ENCODE data around the gene HOXB9. TPM values are rescaled to one million over a fixed set of nuclear protein-coding genes. Genes with fewer than 3 reads are reported as not detected.

Gene HOXB9
- total RNA-seq, 5 donors from 2014 or later (not counting 1 experiment from before 2014, with no cell fraction given) = 0.19 to 0.43 (median 0.30) TPM; not detected in 1

GRCh38 chr17:48596000-48596734 lies 30.0 kb downstream of the HOXB9 start:
- Mint-ChIP-seq H3K27me3 (peaks cover 91 to 92% of the 10 kb centered on the region in 2 donors), H3K4me1 (peaks cover 43 to 53% (median 48%) of the 10 kb centered on the region in 3 donors), H3K9me3 (no peaks in the 10 kb centered on the region), H3K36me3 (no peaks in the 10 kb centered on the region), H3K27ac (peak overlapping the region in 1 of 2 donors; percentile 85), H3K4me3 (peak overlapping the region; percentile 60 to 82 (median 74))
- Histone ChIP-seq H3K4me1 (ENCODE audit: control insufficient read depth in 1 of 2, extremely low read depth in 1 of 2, insufficient read depth in 2 of 2, low read length in 2 of 2) (peaks cover 8 to 54% of the 10 kb centered on the region in 2 experiments), H3K27ac (ENCODE audit: low read length) (no peak overlapping the region), H3K27me3 (replicated peaks in 1 of 2; ENCODE audit: control insufficient read depth in 2 of 2, extremely low read depth in 1 of 2, insufficient read depth in 2 of 2, low read length in 1 of 2) (peaks cover 12 to 92% of the 10 kb centered on the region in 2 experiments), H3K36me3 (ENCODE audit: control insufficient read depth in 2 of 2, extremely low read depth in 1 of 2, insufficient read depth in 1 of 2, low read length in 1 of 2) (no peaks in the 10 kb centered on the region), H3K9me3 (no peaks in the 10 kb centered on the region), H3K4me3 (ENCODE audit: control insufficient read depth in 1 of 2, extremely low read depth in 1 of 2, low read length in 1 of 2) (peak overlapping the region; percentile 16 to 64)
- peak; percentile 24 to 43 (median 26) for ATAC-seq (replicated peaks in 1 of 4)
- peak in 5 of 35 experiments; percentile 26 to 51 (median 41) for DNase-seq
- POLR2A ChIA-PET = no interaction called here
- WGBS (ENCODE audit: insufficient coverage) = 24% methylated on average over 52 of the region's 54 CpGs
- CTCF ChIA-PET = interaction anchor here (0.6 to 1.0 kb wide), 4 partner anchors 23 to 481 kb away, joined by 3 to 16 read pairs (median 4); no protein-coding TSS in a partner anchor

GRCh38 chr17:48595278-48595999 lies 30.7 kb downstream of the HOXB9 start:
- Histone ChIP-seq H3K27me3 (replicated peaks in 1 of 2; ENCODE audit: control insufficient read depth in 2 of 2, extremely low read depth in 1 of 2, insufficient read depth in 2 of 2, low read length in 1 of 2) (peaks cover 12 to 94% of the 10 kb centered on the region in 2 experiments), H3K9me3 (no peaks in the 10 kb centered on the region), H3K36me3 (ENCODE audit: control insufficient read depth in 2 of 2, extremely low read depth in 1 of 2, insufficient read depth in 1 of 2, low read length in 1 of 2) (no peaks in the 10 kb centered on the region), H3K4me1 (ENCODE audit: control insufficient read depth in 1 of 2, extremely low read depth in 1 of 2, insufficient read depth in 2 of 2, low read length in 2 of 2) (peaks cover 8 to 54% of the 10 kb centered on the region in 2 experiments), H3K4me3 (ENCODE audit: control insufficient read depth in 1 of 2, extremely low read depth in 1 of 2, low read length in 1 of 2) (no peak overlapping the region), H3K27ac (ENCODE audit: low read length) (no peak overlapping the region)
- H3K27ac Mint-ChIP-seq = peak overlapping the region in 1 of 2 donors; percentile 71
- DNase-seq (no peak), ATAC-seq (replicated peaks in 1 of 4) (no peak)
- H3K36me3 Mint-ChIP-seq = no peaks in the 10 kb centered on the region
- WGBS (ENCODE audit: insufficient coverage) = 83% methylated on average over 2 of the region's 25 CpGs
- peak overlapping the region in 2 of 3 donors; percentile 17 to 38 for H3K4me3 Mint-ChIP-seq
- peaks cover 43 to 53% (median 48%) of the 10 kb centered on the region in 3 donors for H3K4me1 Mint-ChIP-seq
- POLR2A ChIA-PET = no interaction called here
- no peaks in the 10 kb centered on the region for H3K9me3 Mint-ChIP-seq
- CTCF ChIA-PET = interaction anchor here (0.6 to 1.1 kb wide), 5 partner anchors 34 to 287 kb away, joined by 3 to 6 read pairs (median 3); no protein-coding TSS in a partner anchor
- peaks cover 89 to 91% of the 10 kb centered on the region in 2 donors for H3K27me3 Mint-ChIP-seq

GRCh38 chr17:48594538-48595277 lies 31.4 kb downstream of the HOXB9 start:
- no peaks in the 10 kb centered on the region for H3K9me3 Mint-ChIP-seq
- H3K36me3 Mint-ChIP-seq = no peaks in the 10 kb centered on the region
- WGBS (ENCODE audit: insufficient coverage) = 78% methylated on average over 11 of the region's 25 CpGs
- ChIA-PET POLR2A (no interaction called here), CTCF (interaction anchor here (0.7 to 3.1 kb wide), 5 partner anchors 21 to 331 kb away, joined by 3 to 63 read pairs (median 5); partner anchors contain the start of gene HOXB8 (in 1 of the 2))
- Histone ChIP-seq H3K27me3 (replicated peaks in 1 of 2; ENCODE audit: control insufficient read depth in 2 of 2, extremely low read depth in 1 of 2, insufficient read depth in 2 of 2, low read length in 1 of 2) (peaks cover 8 to 94% of the 10 kb centered on the region in 2 experiments), H3K36me3 (ENCODE audit: control insufficient read depth in 2 of 2, extremely low read depth in 1 of 2, insufficient read depth in 1 of 2, low read length in 1 of 2) (no peaks in the 10 kb centered on the region), H3K4me1 (ENCODE audit: control insufficient read depth in 1 of 2, extremely low read depth in 1 of 2, insufficient read depth in 2 of 2, low read length in 2 of 2) (peaks cover 8 to 54% of the 10 kb centered on the region in 2 experiments), H3K27ac (ENCODE audit: low read length) (no peak overlapping the region), H3K9me3 (no peaks in the 10 kb centered on the region), H3K4me3 (ENCODE audit: control insufficient read depth in 1 of 2, extremely low read depth in 1 of 2, low read length in 1 of 2) (no peak overlapping the region)
- H3K4me3 Mint-ChIP-seq = peak overlapping the region in 1 of 3 donors; percentile 82
- peaks cover 89 to 91% of the 10 kb centered on the region in 2 donors for H3K27me3 Mint-ChIP-seq
- H3K4me1 Mint-ChIP-seq = peaks cover 46 to 53% (median 48%) of the 10 kb centered on the region in 3 donors
- ATAC-seq (replicated peaks in 1 of 4) (no peak), DNase-seq (no peak)
- H3K27ac Mint-ChIP-seq = no peak overlapping the region

GRCh38 chr17:48593840-48594537 lies 32.2 kb downstream of the HOXB9 start:
- CTCF ChIA-PET = interaction anchor here (0.6 to 3.1 kb wide), 25 partner anchors 19 to 334 kb away, joined by 3 to 63 read pairs (median 4); partner anchors contain the start of gene HOXB8 (in 1 of the 2)
- H3K27me3 Mint-ChIP-seq = peaks cover 87 to 88% of the 10 kb centered on the region in 2 donors
- POLR2A ChIA-PET = no interaction called here

GRCh38 chr17:48593126-48593829 lies 32.9 kb downstream of the HOXB9 start, which contains the start of gene HOXB5:
Gene HOXB5, minus strand, starts transcription at chr17:48593779. Its CDS starts 97 bp downstream, at chr17:48593682.
- Histone ChIP-seq H3K27ac (ENCODE audit: low read length) (no peak within 1 kb of the TSS), H3K4me1 (ENCODE audit: control insufficient read depth in 1 of 2, extremely low read depth in 1 of 2, insufficient read depth in 2 of 2, low read length in 2 of 2) (peaks cover 5 to 51% of the 10 kb centered on the region in 2 experiments), H3K36me3 (ENCODE audit: control insufficient read depth in 2 of 2, extremely low read depth in 1 of 2, insufficient read depth in 1 of 2, low read length in 1 of 2) (no peaks in the 10 kb centered on the region), H3K27me3 (replicated peaks in 1 of 2; ENCODE audit: control insufficient read depth in 2 of 2, extremely low read depth in 1 of 2, insufficient read depth in 2 of 2, low read length in 1 of 2) (peaks cover under 1 to 88% of the 10 kb centered on the region in 2 experiments), H3K4me3 (ENCODE audit: control insufficient read depth in 1 of 2, extremely low read depth in 1 of 2, low read length in 1 of 2) (peak within 1 kb of the TSS; percentile 43 to 68), H3K9me3 (no peaks in the 10 kb centered on the region)
- H3K9me3 Mint-ChIP-seq = no peaks in the 10 kb centered on the region
- POLR2A ChIA-PET = interaction anchor here (0.6 to 1.6 kb wide), 5 partner anchors 241 to 1753 kb away, joined by 3 to 5 read pairs (median 3); no protein-coding TSS in a partner anchor
- no peak within 1 kb of the TSS for H3K27ac Mint-ChIP-seq
- CTCF ChIA-PET = interaction anchor here (0.5 to 3.1 kb wide), 44 partner anchors 12 to 568 kb away, joined by 3 to 63 read pairs (median 4); partner anchors contain the start of genes HOXB6 (in 1 of the 2) and HOXB8 (in 1 of the 2)
- ATAC-seq (replicated peaks in 1 of 4) = peak in 3 of 4 experiments; percentile 21 to 37 (median 31)
- H3K4me1 Mint-ChIP-seq = peaks cover 41 to 46% (median 43%) of the 10 kb centered on the region in 3 donors
- peak within 1 kb of the TSS; percentile 70 to 82 (median 76) for H3K4me3 Mint-ChIP-seq
- DNase-seq = peak in 2 of 35 experiments; percentile 32 to 51
- peaks cover 87 to 88% of the 10 kb centered on the region in 2 donors for H3K27me3 Mint-ChIP-seq
- 2% methylated on average over 44 of the region's 50 CpGs for WGBS (ENCODE audit: insufficient coverage)
- no peaks in the 10 kb centered on the region for H3K36me3 Mint-ChIP-seq

More at GRCh38 chr17:48593840-48594537, 32.2 kb downstream of the HOXB9 start:
- H3K4me3 ChIP-seq (ENCODE audit: control insufficient read depth in 1 of 2, extremely low read depth in 1 of 2, low read length in 1 of 2) = peak overlapping the region; percentile 15 to 43
- Mint-ChIP-seq H3K4me3 (peak overlapping the region; percentile 70 to 82 (median 76)), H3K9me3 (no peaks in the 10 kb centered on the region), H3K4me1 (peaks cover 47 to 53% (median 48%) of the 10 kb centered on the region in 3 donors), H3K36me3 (no peaks in the 10 kb centered on the region), H3K27ac (no peak overlapping the region)
- no peak overlapping the region for H3K27ac ChIP-seq (ENCODE audit: low read length)
- H3K4me1 ChIP-seq (ENCODE audit: control insufficient read depth in 1 of 2, extremely low read depth in 1 of 2, insufficient read depth in 2 of 2, low read length in 2 of 2) = peaks cover 8 to 54% of the 10 kb centered on the region in 2 experiments
- 21% methylated on average over 32 of the region's 37 CpGs for WGBS (ENCODE audit: insufficient coverage)
- H3K9me3 ChIP-seq = no peaks in the 10 kb centered on the region
- peaks cover 3 to 92% of the 10 kb centered on the region in 2 experiments for H3K27me3 ChIP-seq (replicated peaks in 1 of 2; ENCODE audit: control insufficient read depth in 2 of 2, extremely low read depth in 1 of 2, insufficient read depth in 2 of 2, low read length in 1 of 2)
- no peaks in the 10 kb centered on the region for H3K36me3 ChIP-seq (ENCODE audit: control insufficient read depth in 2 of 2, extremely low read depth in 1 of 2, insufficient read depth in 1 of 2, low read length in 1 of 2)
- DNase-seq = peak; percentile 52 to 90 (median 75)
- peak; percentile 58 to 73 (median 64) for ATAC-seq (replicated peaks in 1 of 4)
